AG04449 (cell line): Measurements from ENCODE around the gene RCAN2.
A peak's percentile ranks its signal among the peaks of the same experiment; 100 is the strongest.
"Not testable (repeated sequence)": the region's sequence is repeated elsewhere in the genome, so short reads cannot be mapped to it uniquely, and the experiment has no call there.

Experiments used
- CTCF ChIA-PET: fragments of 350-600 bp; formaldehyde crosslinking; extraction: SDS; loops from one replicate; lab custom pipeline; 2021; ENCODE audit warnings: antibody characterized with exemption; lab: Yijun Ruan, JAX
- POLR2A ChIA-PET: fragments of 400-600, 350-600 bp; formaldehyde crosslinking; extraction: SDS; loops from one replicate; lab custom pipeline; 2020; ENCODE audit warnings: antibody characterized with exemption, inconsistent platforms; lab: Yijun Ruan, JAX
- DNase-seq: peaks from one replicate; pipeline ENCODE4 v3.0.0-alpha.2; 2010; ENCODE audit warnings: low read depth, low spot score
- H3K4me3 ChIP-seq: 2 replicates; pipeline ENCODE4 v1.5.1; 2011; ENCODE audit warnings: low read depth, mild to moderate bottlenecking, control low read depth, low read length
- TF ChIP-seq, protein P1 (sequence below): IDR thresholded peaks from one replicate; pipeline ENCODE4 v1.5.1; 2011; ENCODE audit warnings: mild to moderate bottlenecking, moderate library complexity, low read length, control low read depth, inconsistent platforms; ENCODE audit not compliant: insufficient read depth; ENCODE audit errors: missing control alignments

The RCAN2 gene

GRCh38 chr6:46414398-46414797 lies 76.9 kb downstream of the RCAN2 start:
- no peak overlapping the region for H3K4me3 ChIP-seq
- ChIA-PET CTCF (interaction anchor here (7.3 kb wide), 1 partner anchor 193 kb away, joined by 50 read pairs; no protein-coding TSS in a partner anchor), POLR2A (no interaction called here)
- DNase-seq: no peak
- TF ChIP-seq, protein P1, sequence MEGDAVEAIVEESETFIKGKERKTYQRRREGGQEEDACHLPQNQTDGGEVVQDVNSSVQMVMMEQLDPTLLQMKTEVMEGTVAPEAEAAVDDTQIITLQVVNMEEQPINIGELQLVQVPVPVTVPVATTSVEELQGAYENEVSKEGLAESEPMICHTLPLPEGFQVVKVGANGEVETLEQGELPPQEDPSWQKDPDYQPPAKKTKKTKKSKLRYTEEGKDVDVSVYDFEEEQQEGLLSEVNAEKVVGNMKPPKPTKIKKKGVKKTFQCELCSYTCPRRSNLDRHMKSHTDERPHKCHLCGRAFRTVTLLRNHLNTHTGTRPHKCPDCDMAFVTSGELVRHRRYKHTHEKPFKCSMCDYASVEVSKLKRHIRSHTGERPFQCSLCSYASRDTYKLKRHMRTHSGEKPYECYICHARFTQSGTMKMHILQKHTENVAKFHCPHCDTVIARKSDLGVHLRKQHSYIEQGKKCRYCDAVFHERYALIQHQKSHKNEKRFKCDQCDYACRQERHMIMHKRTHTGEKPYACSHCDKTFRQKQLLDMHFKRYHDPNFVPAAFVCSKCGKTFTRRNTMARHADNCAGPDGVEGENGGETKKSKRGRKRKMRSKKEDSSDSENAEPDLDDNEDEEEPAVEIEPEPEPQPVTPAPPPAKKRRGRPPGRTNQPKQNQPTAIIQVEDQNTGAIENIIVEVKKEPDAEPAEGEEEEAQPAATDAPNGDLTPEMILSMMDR: no peak

GRCh38 chr6:46412662-46413061 lies 78.6 kb downstream of the RCAN2 start:
- ChIA-PET CTCF (interaction anchor here (0.6 to 7.3 kb wide), 5 partner anchors 47 to 322 kb away, joined by 3 to 50 read pairs (median 6); partner anchors contain the start of gene RCAN2), POLR2A (no interaction called here)
- TF ChIP-seq, protein P1: no peak
- DNase-seq: no peak
- no peak overlapping the region for H3K4me3 ChIP-seq

- ChIA-PET CTCF (interaction anchor here (0.6 to 7.3 kb wide), 6 partner anchors 46 to 481 kb away, joined by 3 to 50 read pairs (median 8); partner anchors contain the start of gene RCAN2), POLR2A (no interaction called here)
- no peak overlapping the region for H3K4me3 ChIP-seq
- TF ChIP-seq, protein P1: no peak
- no peak for DNase-seq
Observed at GRCh38 chr6:46411456-46412197, 79.6 kb downstream of the RCAN2 start.

- H3K4me3 ChIP-seq: no peak overlapping the region
- TF ChIP-seq, protein P1: peak; percentile 41
- POLR2A ChIA-PET: no interaction called here
- CTCF ChIA-PET: interaction anchor here (0.9 to 7.3 kb wide), 9 partner anchors 8 to 480 kb away, joined by 3 to 50 read pairs (median 5); no protein-coding TSS in a partner anchor
- no peak for DNase-seq
Observed at GRCh38 chr6:46410334-46410953, 80.8 kb downstream of the RCAN2 start.

DNA sequence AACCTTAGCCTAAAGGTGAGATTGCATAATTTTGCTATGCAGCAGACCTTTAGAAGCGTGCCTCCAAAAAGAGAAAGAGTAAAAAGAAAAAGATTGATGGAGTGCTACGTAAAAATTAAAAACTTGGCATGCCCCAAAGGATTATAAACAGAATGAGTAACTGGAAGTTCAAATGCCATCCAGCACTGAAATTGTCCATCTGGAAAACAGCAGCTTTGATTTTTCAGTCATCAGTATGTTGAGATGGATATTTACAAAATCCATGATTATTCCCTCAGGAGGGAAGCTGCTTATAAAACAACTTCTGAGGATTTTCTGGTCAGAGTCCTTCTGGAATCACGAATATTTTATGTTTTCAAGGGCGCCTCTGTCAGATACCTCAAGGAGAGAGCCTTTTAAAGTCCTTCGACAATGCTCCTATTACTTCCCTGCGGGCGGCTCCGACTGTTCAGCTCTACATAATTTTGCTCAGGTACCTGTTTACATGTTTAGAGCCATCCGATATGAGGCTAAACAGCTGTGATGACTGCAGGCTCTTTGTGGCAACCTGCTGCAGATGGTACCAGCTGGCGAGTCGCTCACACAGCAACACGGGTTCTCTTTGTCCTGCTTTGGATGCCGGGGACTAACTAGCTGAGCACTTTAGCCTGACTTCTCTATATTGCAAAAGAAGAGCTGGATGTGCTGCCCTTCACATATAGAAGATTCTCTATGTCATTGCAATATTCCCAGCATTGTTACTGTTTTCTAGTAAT lies 83.3 kb downstream of the RCAN2 start:
- no peak for DNase-seq
- TF ChIP-seq, protein P1: no peak
- ChIA-PET CTCF (interaction anchor here (1.6 to 7.3 kb wide), 3 partner anchors 10 to 317 kb away, joined by 5 to 50 read pairs (median 7); no protein-coding TSS in a partner anchor), POLR2A (no interaction called here)
- H3K4me3 ChIP-seq: no peak overlapping the region

GRCh38 chr6:46407246-46407645 lies 84.0 kb downstream of the RCAN2 start:
- POLR2A ChIA-PET: no interaction called here
- DNase-seq: no peak
- H3K4me3 ChIP-seq: no peak overlapping the region
- TF ChIP-seq, protein P1: no peak
- CTCF ChIA-PET: interaction anchor here (1.6 to 1.9 kb wide), 3 partner anchors 10 to 317 kb away, joined by 5 to 7 read pairs (median 5); no protein-coding TSS in a partner anchor

DNA sequence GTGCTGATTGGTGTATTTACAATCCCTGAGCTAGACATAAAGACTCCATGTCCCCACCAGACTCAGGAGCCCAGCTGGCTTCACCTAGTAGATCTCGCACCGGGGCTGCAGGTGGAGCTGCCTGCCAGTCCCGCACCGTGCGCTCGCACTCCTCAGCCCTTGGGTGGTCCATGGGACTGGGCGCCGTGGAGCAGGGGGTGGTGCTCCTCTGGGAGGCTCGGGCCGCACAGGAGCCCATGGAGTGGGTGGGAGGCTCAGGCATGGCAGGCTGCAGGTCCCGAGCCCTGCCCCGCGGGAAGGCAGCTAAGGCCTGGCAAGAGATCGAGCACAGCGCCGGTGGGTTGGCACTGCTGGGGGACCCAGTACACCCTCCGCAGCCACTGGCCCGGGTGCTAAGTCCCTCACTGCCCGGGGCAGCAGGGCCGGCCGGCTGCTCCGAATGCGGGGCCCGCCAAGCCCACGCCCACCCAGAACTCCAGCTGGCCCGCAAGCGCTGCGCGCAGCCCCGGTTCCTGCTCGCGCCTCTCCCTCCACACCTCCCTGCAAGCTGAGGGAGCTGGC lies 85.5 kb downstream of the RCAN2 start:
- CTCF ChIA-PET: interaction anchor here (1.1 to 1.9 kb wide), 2 partner anchors 184 to 315 kb away, joined by 3 to 5 read pairs; no protein-coding TSS in a partner anchor
- POLR2A ChIA-PET, H3K4me3 ChIP-seq, DNase-seq: not testable (repeated sequence)
